HPDE6-E6E7 (cell line): ENCODE results near the gene MSGN1.

Experiments
- DNase-seq: peaks from one replicate; pipeline ENCODE4 v3.0.0; 2011; ENCODE audit warnings: missing footprints; ENCODE audit errors: extremely low spot score

The MSGN1 gene

GRCh38 chr2:17847236-17847635 lies 31.0 kb downstream of the MSGN1 start:
- DNase-seq = no peak

DNA sequence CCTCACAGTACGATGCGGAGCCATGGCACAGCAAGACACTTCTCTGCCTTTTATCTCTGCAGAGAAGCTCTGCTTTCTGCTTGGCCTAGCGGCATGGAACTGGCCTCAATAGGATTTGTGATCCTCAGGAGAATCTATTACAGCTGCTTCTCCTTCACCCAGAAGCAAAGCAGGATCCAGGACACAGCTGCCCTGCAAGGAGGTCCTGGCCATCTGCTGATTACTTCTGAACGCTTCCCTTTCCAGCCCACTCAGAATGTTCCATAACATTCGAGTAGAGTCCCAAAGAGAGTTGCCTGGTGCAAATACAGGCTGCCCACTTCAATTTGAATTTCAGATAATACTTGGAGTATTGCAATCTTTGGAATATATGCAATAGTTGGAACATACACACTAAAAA lies 33.0 kb downstream of the MSGN1 start:
- no peak for DNase-seq

DNA sequence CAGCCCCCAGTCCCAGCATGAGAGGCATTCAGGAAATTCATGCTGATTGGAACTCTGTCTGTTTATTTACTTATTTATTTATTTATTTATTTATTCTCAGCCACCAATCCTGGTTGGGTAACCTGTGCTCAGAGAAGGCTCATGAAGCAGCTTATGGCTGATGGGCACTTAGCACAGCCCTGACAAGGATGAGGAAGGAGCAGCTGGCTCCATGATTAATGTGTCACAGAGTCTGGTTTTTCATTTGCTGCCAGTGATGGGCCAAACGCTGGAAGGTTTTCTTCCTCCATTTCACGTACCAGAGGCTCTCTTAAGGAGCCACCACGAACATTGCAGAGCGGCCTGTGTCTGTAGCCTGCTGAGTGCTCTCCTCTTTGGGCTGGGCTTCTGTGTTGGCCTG lies 33.9 kb downstream of the MSGN1 start:
- DNase-seq = no peak

GRCh38 chr2:17851731-17852585 lies 35.7 kb downstream of the MSGN1 start:
- DNase-seq = peak; percentile 52

DNA sequence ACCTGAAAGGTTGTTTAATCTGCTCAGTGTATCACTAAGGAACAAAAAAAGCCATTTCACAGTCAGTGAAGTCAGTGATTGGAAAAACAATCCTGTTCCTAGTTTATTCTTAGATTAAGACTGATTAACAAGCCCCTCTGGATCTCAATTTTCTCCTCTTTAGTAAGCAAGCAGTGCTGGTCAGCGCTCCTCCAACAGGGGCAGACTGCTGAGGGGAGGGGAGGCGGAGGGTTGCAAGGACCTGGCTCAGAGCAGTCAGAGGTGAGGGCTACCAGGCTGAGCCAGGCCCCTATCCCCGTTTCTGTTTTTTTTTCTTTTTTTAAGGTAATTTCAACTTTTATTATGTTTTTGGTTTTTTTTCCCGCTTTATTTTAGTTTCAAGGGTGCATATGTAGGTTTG lies 37.5 kb downstream of the MSGN1 start:
- no peak for DNase-seq

- no peak for DNase-seq
Observed at GRCh38 chr2:17857021-17857420, 40.8 kb downstream of the MSGN1 start.

DNA sequence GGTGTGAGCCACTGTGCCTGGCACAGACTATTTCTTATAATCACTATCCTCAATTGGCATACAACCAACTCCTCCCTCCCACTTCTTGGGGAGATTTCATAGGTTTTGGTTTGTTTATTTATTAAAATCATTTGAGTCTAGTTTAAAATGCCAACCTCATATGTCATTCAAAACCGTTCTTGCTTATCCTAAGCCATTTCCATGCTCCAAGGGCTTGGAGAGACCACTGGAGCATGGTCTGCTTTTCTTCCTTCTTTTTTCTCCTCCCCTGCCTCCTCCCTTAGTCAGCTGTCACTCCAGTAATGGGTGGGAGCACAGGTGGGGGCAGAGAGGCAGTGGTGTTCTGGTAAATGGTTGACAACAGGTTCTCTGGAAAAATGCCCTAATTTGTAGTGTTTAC lies 41.8 kb downstream of the MSGN1 start:
- no peak for DNase-seq

DNA sequence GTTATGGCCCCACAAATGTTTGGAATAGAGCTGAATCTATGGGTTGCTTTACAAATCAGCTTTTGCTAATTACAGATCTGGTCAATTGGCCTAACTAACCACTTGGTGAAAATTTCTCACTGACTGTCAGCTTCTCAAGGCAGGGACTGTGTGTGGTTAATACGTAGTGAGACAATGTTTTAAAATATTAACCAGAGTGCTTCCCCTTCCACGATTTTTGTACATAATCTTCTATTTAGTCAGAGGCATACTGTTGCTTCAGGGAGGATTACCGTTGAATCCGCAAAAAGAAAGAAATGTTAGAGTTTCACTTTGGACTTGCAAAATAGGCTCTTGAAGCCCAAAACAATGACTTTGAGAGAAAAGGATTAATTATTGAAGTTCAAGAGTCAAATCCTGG lies 47.3 kb downstream of the MSGN1 start:
- DNase-seq = no peak

GRCh38 chr2:17864676-17865075 lies 48.4 kb downstream of the MSGN1 start:
- DNase-seq = no peak

DNA sequence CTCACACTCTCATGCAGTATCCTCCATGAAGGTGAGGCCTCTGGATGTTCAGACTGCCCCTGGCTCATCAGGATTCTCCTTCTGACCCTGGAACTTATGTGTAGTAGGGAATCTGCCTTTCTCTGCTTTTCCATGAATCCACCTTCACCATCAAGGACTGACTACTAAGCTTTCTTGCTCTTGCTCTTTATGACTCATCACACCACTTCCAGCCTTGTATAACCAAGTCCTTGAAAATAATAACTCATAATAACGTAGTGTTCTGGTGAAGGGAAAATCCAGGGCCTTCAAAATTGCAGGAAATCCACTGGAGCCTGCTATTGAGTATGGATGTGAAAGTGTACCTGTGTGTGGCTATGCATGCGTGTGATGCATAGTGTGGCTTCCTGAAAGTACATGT lies 50.9 kb downstream of the MSGN1 start:
- no peak for DNase-seq
